Transverse colon (tissue), 4 donors: ENCODE results near the gene NXPH3. TPM values are rescaled to one million over a fixed set of nuclear protein-coding genes. Genes with fewer than 3 reads are reported as not detected.

Experiments used
- DNase-seq: peaks from one replicate; pipeline ENCODE4 v3.0.0-alpha.2; 2019
- H3K27ac ChIP-seq, 4 donors: fragments of 200-600 bp; sonication (generic); 2 replicates each; pipeline ENCODE4 v1.5.1; 2016 to 2018; ENCODE audit warnings: inconsistent platforms in 4 of 4
- H3K27me3 ChIP-seq: fragments of 200-600 bp; sonication (generic); 2 replicates; pipeline ENCODE4 v1.5.1; 2017; ENCODE audit warnings: inconsistent platforms
- H3K36me3 ChIP-seq, 4 donors: fragments of 200-600 bp; sonication (generic); 2 replicates each; pipeline ENCODE4 v1.5.1; 2017 to 2019; ENCODE audit warnings: inconsistent platforms in 4 of 4
- H3K4me1 ChIP-seq, 4 donors: fragments of 200-600 bp; sonication (generic); 2 replicates each; pipeline ENCODE4 v1.5.1; 2017 to 2020; ENCODE audit warnings: inconsistent platforms in 4 of 4
- H3K4me3 ChIP-seq, 4 donors: fragments of 200-600 bp; sonication (generic); 1 replicate in 1 of 4; 2 replicates in 3 of 4; pipeline versions ENCODE4 v1.5.1 to v1.6.1; 2017 to 2019; ENCODE audit warnings: inconsistent platforms in 4 of 4
- H3K9me3 ChIP-seq, 2 donors: fragments of 200-600 bp; sonication (generic); 2 replicates each; pipeline ENCODE4 v1.5.1; 2017 to 2019; ENCODE audit warnings: inconsistent platforms in 2 of 2
- EP300 ChIP-seq: sonication (generic); formaldehyde crosslinking; IDR thresholded peaks from one replicate; pipeline ENCODE4 v1.6.1; 2017; ENCODE audit warnings: antibody characterized with exemption, low read depth
- POLR2A ChIP-seq: fragments of 450-650 bp; IDR thresholded peaks from one replicate; pipeline ENCODE4 v1.6.1; 2016; ENCODE audit warnings: antibody characterized with exemption, mild to moderate bottlenecking, moderate library complexity
- POLR2AphosphoS5 ChIP-seq, 3 donors: sonication (generic); formaldehyde crosslinking; IDR thresholded peaks; one replicate each; pipeline ENCODE4 v1.6.1; 2016; ENCODE audit warnings: antibody characterized with exemption in 3 of 3
- WGBS, 2 donors: methylation state at CpG; one replicate each; pipeline ENCODE4 v1.1.5; 2018; ENCODE audit warnings: low coverage in 1 of 2; 5-methylcytosine and 5-hydroxymethylcytosine counted together
- in situ Hi-C, 4 donors: fragments of 200-750 bp; cut with MboI; loops; one replicate each; pipeline versions ENCODE4 v1.15.0 to v1.15.1; 2017; ENCODE audit warnings: low sequenced_read_pairs in 3 of 4, low pct_ligation_motif_present in 1 of 4, low pct_unique_long_range_greater_than_20kb in 1 of 4
- intact Hi-C: fragments of 100-400 bp; cut with DNase I; formaldehyde crosslinking; loops from one replicate; pipeline ENCODE4 v1.15.1; 2023; ENCODE audit warnings: low total_unique reads
- total RNA-seq, 4 donors: library from RNA; depleted of rRNA; stranded (reverse); fragments of >200 nt; gene quantifications; one replicate each; pipeline ENCODE4 v1.1.0, GENCODE V29; 2016
- TF ChIP-seq, protein P1 (sequence below), 5 experiments: fragments of 200-600 bp in 3 of 5; fragments of 450-650 bp in 2 of 5; sonication (generic) in 3 of 5; IDR thresholded peaks; 1 replicate in 2 of 5; 2 replicates in 3 of 5; pipeline ENCODE4 v1.5.1; 2016 to 2017; ENCODE audit warnings: antibody characterized with exemption in 5 of 5, inconsistent platforms in 3 of 5, mild to moderate bottlenecking in 2 of 5, moderate library complexity in 1 of 5

Gene NXPH3
- total RNA-seq, 4 donors from 2014 or later = 0.20 to 4.6 (median 2.6) TPM

DNA sequence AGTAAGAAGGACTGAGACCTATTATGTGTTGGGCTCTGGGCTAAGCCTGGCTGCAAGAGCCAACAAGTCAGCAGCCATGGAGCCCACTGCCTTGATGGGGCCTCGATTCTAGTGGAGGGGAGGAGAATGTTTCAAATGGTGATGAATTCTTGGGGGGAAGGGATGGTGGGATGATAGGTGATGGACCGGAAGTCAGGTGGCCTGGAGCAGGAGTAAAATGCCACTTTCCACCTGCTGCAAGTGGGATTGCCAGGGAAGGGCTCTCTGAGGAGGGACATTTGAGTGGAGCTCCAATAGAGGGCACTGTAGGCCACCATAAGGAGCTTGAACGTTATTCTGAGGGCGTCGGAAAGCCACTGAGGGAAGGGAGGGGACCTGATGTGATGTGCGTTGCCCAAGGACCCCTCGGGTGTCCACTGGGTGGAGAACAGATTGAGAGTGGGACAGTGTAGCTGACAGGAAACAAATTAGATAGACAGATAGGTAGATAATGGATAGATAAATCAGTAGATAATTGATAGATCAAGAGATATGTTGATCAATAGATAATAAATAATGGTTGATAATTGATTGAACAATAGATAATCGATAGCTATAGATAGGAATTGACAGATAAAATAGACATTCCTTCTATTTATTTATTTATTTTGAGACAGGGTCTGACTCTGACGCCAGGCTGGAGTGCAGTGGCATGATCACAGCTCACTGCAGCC lies 18.2 kb upstream of the NXPH3 start:
- Histone ChIP-seq H3K4me3 (no peak overlapping the region), H3K4me1 (peaks cover 3 to 8% (median 6%) of the 10 kb centered on the region in 4 donors), H3K36me3 (no peaks in the 10 kb centered on the region), H3K9me3 (no peaks in the 10 kb centered on the region), H3K27me3 (no peaks in the 10 kb centered on the region), H3K27ac (no peak overlapping the region)
- in situ Hi-C loops (loop anchor here (10.0 to 25.0 kb wide), 6 partner anchors 63 to 430 kb away; partner anchors contain the start of genes DLX3 (in 1 of the 4) and NGFR (in 1 of the 4)), intact Hi-C loops (no loop called here)
- DNase-seq = no peak
- WGBS, 2 donors = 4 to 19% methylated on average over 4 to 9 of the region's 9 CpGs
- TF ChIP-seq POLR2A (no peak), EP300 (no peak), POLR2AphosphoS5 (IDR thresholded peaks at IDR 0.05) (no peak)
- TF ChIP-seq, protein P1, sequence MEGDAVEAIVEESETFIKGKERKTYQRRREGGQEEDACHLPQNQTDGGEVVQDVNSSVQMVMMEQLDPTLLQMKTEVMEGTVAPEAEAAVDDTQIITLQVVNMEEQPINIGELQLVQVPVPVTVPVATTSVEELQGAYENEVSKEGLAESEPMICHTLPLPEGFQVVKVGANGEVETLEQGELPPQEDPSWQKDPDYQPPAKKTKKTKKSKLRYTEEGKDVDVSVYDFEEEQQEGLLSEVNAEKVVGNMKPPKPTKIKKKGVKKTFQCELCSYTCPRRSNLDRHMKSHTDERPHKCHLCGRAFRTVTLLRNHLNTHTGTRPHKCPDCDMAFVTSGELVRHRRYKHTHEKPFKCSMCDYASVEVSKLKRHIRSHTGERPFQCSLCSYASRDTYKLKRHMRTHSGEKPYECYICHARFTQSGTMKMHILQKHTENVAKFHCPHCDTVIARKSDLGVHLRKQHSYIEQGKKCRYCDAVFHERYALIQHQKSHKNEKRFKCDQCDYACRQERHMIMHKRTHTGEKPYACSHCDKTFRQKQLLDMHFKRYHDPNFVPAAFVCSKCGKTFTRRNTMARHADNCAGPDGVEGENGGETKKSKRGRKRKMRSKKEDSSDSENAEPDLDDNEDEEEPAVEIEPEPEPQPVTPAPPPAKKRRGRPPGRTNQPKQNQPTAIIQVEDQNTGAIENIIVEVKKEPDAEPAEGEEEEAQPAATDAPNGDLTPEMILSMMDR (IDR thresholded peaks at IDR 0.05) = peak; percentile 39 to 54 (median 46)

DNA sequence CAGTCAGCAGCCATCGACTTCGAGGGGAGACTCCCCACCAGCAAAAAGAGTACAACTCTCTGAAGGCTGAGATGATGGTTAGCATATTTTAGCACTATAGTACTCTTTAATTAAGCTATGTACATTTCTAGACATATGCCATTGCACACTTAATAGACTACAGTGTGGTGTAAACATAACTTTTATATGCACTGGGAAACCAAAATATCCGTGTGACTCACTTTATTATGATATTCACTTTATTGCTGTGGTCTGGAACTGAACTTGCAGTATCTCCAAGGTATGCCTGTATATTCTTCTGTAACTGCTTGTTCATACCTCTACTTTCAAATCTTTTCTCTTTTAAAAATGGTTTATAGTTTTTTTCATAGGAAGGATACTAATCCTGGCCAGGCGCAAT lies 11.0 kb upstream of the NXPH3 start:
- H3K9me3 ChIP-seq = no peaks in the 10 kb centered on the region
- in situ Hi-C loops = loop anchor here in 3 of 4 donors (10.0 to 25.0 kb wide), 5 partner anchors 220 to 423 kb away; partner anchors contain the start of genes DLX3 (in 1 of the 3), KAT7 (in 1 of the 3) and TAC4 (in 1 of the 3)
- H3K27me3 ChIP-seq = peaks cover 12% of the 10 kb centered on the region
- TF ChIP-seq EP300 = no peak
- TF ChIP-seq POLR2AphosphoS5 (IDR thresholded peaks at IDR 0.05) = peak in 1 of 3 donors; percentile 20
- no peak overlapping the region for H3K4me3 ChIP-seq
- no peak for DNase-seq
- peak overlapping the region in 3 of 4 donors; percentile 33 to 83 (median 72) for H3K27ac ChIP-seq
- no peaks in the 10 kb centered on the region for H3K36me3 ChIP-seq
- WGBS, 2 donors = 25 to 55% methylated on average over 2 to 4 of the region's 4 CpGs
- intact Hi-C loops = no loop called here
- peaks cover 8 to 37% (median 22%) of the 10 kb centered on the region in 4 donors for H3K4me1 ChIP-seq

DNA sequence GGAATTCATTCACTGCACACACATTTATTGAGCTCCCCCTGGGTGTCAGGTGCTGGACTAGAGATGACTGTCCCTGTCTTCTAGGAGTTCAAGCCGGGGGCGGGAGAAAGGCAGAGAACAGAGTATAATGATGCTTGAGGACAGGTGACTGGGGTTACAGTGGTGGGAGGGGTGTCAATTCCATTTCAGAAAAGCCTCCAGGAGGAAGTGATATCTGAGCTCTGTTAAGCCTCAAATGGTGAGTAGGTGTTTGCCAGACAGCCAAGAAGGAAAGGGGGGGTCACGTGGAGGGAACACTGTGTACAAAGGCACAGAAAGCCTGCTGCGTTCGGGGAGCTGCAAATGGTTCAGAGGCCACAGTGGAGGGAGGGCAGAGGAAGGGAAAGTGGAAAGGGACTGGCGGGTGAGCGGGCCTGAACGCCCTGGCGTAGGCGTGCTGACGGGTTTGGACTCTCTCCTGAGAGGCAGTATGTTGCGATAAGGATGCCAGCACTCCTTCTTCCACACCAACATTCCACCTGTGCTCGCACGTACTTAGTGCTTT lies 9.7 kb upstream of the NXPH3 start:
- WGBS, 2 donors = 3 to 8% methylated on average over 14 of the region's 14 CpGs
- Histone ChIP-seq H3K27me3 (peaks cover 12% of the 10 kb centered on the region), H3K4me1 (peaks cover 10 to 42% (median 24%) of the 10 kb centered on the region in 4 donors), H3K36me3 (no peaks in the 10 kb centered on the region), H3K9me3 (no peaks in the 10 kb centered on the region), H3K4me3 (no peak overlapping the region), H3K27ac (peak overlapping the region; percentile 62 to 83 (median 72))
- in situ Hi-C loops = loop anchor here in 3 of 4 donors (10.0 to 25.0 kb wide), 5 partner anchors 219 to 421 kb away; partner anchors contain the start of genes DLX3 (in 1 of the 3), KAT7 (in 1 of the 3) and TAC4 (in 1 of the 3)
- peak; percentile 80 to 90 (median 82) for TF ChIP-seq POLR2AphosphoS5 (IDR thresholded peaks at IDR 0.05)
- TF ChIP-seq, protein P1 (IDR thresholded peaks at IDR 0.05) = no peak
- TF ChIP-seq EP300 = peak; percentile 85
- TF ChIP-seq POLR2A = no peak
- intact Hi-C loops = no loop called here
- DNase-seq = peak; percentile 70

DNA sequence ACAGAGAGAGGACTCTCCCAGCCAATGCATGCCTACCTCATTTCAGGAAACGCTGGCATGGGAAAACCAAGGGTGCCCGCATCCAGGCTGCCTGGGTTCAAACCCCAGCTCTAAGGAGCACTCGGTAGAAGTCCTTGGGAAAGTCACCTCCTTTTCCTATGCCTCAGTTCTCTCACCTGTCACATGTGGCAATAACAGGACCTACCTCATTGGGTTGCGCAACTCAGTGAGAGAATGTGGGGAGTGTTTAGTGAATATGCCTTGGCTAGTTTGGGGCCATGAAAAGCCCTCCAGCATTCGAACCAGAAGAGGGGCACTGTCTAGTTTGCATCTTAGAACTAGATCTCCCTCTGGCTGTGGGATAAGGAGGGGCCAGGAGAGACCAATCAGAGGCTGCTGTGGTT lies 9.0 kb upstream of the NXPH3 start:
- TF ChIP-seq POLR2A (no peak), POLR2AphosphoS5 (IDR thresholded peaks at IDR 0.05) (no peak), EP300 (no peak)
- TF ChIP-seq, protein P1 (IDR thresholded peaks at IDR 0.05) = no peak
- no peak for DNase-seq
- Histone ChIP-seq H3K4me1 (peaks cover 10 to 42% (median 24%) of the 10 kb centered on the region in 4 donors), H3K27ac (peak overlapping the region; percentile 62 to 83 (median 72)), H3K27me3 (peaks cover 12% of the 10 kb centered on the region), H3K36me3 (no peaks in the 10 kb centered on the region), H3K4me3 (no peak overlapping the region), H3K9me3 (no peaks in the 10 kb centered on the region)
- in situ Hi-C loops (loop anchor here in 3 of 4 donors (10.0 to 25.0 kb wide), 5 partner anchors 218 to 421 kb away; partner anchors contain the start of genes DLX3 (in 1 of the 3), KAT7 (in 1 of the 3) and TAC4 (in 1 of the 3)), intact Hi-C loops (no loop called here)
- 57 to 65% methylated on average over 3 to 5 of the region's 5 CpGs for WGBS, 2 donors
